ENCODE results near the gene GLT8D2.

The GLT8D2 gene

GRCh38 chr12:104049903-104050356, at the start of gene GLT8D2:
TSS of gene GLT8D2 (minus strand) at chr12:104050187. CDS start at chr12:104019648, 30,539 bp downstream.
- no peak for DNase-seq (ENCODE audit: low read depth in 3 of 3)

- DNase-seq (ENCODE audit: low read depth in 3 of 3): no peak
Measured at GRCh38 chr12:104097954-104098353, 48.0 kb upstream of the GLT8D2 start.

- DNase-seq (ENCODE audit: low read depth in 3 of 3): no peak
Measured at GRCh38 chr12:104095289-104095688, 45.3 kb upstream of the GLT8D2 start.

- DNase-seq (ENCODE audit: low read depth in 3 of 3): no peak
Measured at GRCh38 chr12:104094284-104094683, 44.3 kb upstream of the GLT8D2 start.

GRCh38 chr12:104091136-104091535, 41.1 kb upstream of the GLT8D2 start:
- DNase-seq (ENCODE audit: low read depth in 3 of 3): no peak

GRCh38 chr12:104090685-104091084, 40.7 kb upstream of the GLT8D2 start:
- no peak for DNase-seq (ENCODE audit: low read depth in 3 of 3)

- peak in 2 of 3 experiments; percentile 19 to 48 for DNase-seq (ENCODE audit: low read depth in 3 of 3)
Measured at GRCh38 chr12:104083769-104084475, 33.9 kb upstream of the GLT8D2 start.

- no peak for DNase-seq (ENCODE audit: low read depth in 3 of 3)
Measured at GRCh38 chr12:104080764-104081163, 30.8 kb upstream of the GLT8D2 start.

GRCh38 chr12:104079024-104079423, 29.0 kb upstream of the GLT8D2 start:
- DNase-seq (ENCODE audit: low read depth in 3 of 3): no peak

- DNase-seq (ENCODE audit: low read depth in 3 of 3): no peak
Measured at GRCh38 chr12:104073699-104074098, 23.7 kb upstream of the GLT8D2 start.

GRCh38 chr12:104072099-104072498, 22.1 kb upstream of the GLT8D2 start:
- no peak for DNase-seq (ENCODE audit: low read depth in 3 of 3)

- DNase-seq (ENCODE audit: low read depth in 3 of 3): no peak
Measured at GRCh38 chr12:104064842-104065427, 14.9 kb upstream of the GLT8D2 start.

GRCh38 chr12:104064031-104064841, 14.2 kb upstream of the GLT8D2 start, which contains the start of gene HCFC2:
TSS of gene HCFC2 (plus strand) at chr12:104064531. CDS start at chr12:104064561, 30 bp downstream.
- DNase-seq (ENCODE audit: low read depth in 3 of 3): peak; percentile 83 to 89 (median 83)

GRCh38 chr12:104063712-104064030, 13.7 kb upstream of the GLT8D2 start:
- DNase-seq (ENCODE audit: low read depth in 3 of 3): no peak

GRCh38 chr12:104060791-104061190, 10.8 kb upstream of the GLT8D2 start:
- DNase-seq (ENCODE audit: low read depth in 3 of 3): no peak

GRCh38 chr12:104059963-104060362, 10.0 kb upstream of the GLT8D2 start:
- DNase-seq (ENCODE audit: low read depth in 3 of 3): no peak

GRCh38 chr12:104058802-104059201, 8.8 kb upstream of the GLT8D2 start:
- DNase-seq (ENCODE audit: low read depth in 3 of 3): no peak

- DNase-seq (ENCODE audit: low read depth in 3 of 3): no peak
Measured at GRCh38 chr12:104057771-104058197, 7.8 kb upstream of the GLT8D2 start.

- DNase-seq (ENCODE audit: low read depth in 3 of 3): no peak
Measured at GRCh38 chr12:104056419-104056972, 6.5 kb upstream of the GLT8D2 start.

GRCh38 chr12:104055686-104056388, 5.8 kb upstream of the GLT8D2 start:
- no peak for DNase-seq (ENCODE audit: low read depth in 3 of 3)

GRCh38 chr12:104054681-104055346, 4.8 kb upstream of the GLT8D2 start:
- no peak for DNase-seq (ENCODE audit: low read depth in 3 of 3)
